Stromal cell of bone marrow (primary cell): ENCODE results near the gene PSMB11.
"Not testable (repeated sequence)": the region's sequence is repeated elsewhere in the genome, so short reads cannot be mapped to it uniquely, and the experiment has no call there.

Experiments used
- DNase-seq: peaks from one replicate; pipeline ENCODE4 v3.0.0-alpha.2; 2012; ENCODE audit warnings: low read depth

Gene PSMB11

GRCh38 chr14:23013749-23014054 is 28.3 kb upstream of the PSMB11 start:
- DNase-seq: not testable (repeated sequence)

- no peak for DNase-seq
These were observed 26.4 kb upstream of the PSMB11 start for GRCh38 chr14:23015618-23016017.

DNA sequence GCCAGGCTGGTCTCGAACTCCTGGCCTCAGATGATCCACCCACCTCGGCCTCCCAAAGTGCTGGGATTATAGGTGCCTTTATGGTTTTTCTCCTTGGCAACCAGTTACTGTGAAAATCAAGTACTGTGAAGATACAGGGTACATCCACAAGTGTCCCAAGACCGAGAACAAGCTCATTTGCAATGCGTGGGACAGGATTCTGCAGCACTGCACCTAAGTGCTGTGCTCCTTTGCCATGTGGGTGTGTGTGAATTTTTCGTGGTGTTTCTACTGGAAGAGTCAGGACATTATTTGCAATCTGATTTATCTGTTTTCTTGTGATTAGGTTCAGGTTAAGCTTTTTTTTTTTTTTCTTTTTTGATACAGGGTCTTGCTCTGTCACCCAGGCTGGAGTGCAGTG is 24.9 kb upstream of the PSMB11 start:
- DNase-seq: no peak

- no peak for DNase-seq
These were observed 23.9 kb upstream of the PSMB11 start for GRCh38 chr14:23018107-23018506.

- DNase-seq: no peak
These were observed 21.6 kb upstream of the PSMB11 start for GRCh38 chr14:23020143-23021128.

DNA sequence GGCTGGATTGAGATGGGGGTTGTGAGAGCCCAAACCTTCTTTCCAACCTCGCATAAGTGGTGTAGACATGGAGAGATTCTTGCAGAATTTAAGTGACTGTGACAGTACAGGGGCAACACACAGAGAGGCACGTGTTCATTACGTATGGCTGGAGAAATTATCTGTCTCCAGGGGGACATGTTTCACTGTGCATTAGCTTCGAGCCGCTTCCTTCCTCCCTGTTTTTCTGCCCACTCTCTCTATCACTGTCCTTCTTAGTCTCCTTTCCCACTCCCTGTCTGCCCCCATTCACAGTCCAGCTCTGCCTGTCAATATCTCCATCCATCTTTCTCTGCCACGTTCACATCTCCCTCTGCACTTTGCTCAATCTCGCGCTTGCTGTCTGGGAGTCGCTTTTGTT is 20.6 kb upstream of the PSMB11 start:
- DNase-seq: no peak

- DNase-seq: no peak
These were observed 20.0 kb upstream of the PSMB11 start for GRCh38 chr14:23021889-23022442.

GRCh38 chr14:23023022-23023794 is 18.8 kb upstream of the PSMB11 start:
- DNase-seq: no peak

DNA sequence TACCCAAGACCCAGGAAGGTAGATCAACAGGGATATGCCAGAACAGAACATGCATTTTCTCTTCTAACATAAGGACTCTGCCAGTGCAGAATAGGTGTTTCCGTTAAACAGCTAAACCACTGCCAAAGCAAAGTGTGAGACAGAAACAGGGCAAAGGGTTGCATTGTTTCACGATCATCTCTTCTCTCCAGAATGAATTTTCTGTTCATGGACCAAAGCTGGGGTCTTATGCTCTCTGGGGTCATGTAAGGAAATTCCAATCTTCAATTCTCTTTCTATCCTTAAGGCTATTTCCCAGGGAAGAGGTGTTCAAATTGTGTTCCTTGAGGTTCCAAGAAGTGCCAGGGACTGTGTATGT is 18.2 kb upstream of the PSMB11 start:
- no peak for DNase-seq

DNA sequence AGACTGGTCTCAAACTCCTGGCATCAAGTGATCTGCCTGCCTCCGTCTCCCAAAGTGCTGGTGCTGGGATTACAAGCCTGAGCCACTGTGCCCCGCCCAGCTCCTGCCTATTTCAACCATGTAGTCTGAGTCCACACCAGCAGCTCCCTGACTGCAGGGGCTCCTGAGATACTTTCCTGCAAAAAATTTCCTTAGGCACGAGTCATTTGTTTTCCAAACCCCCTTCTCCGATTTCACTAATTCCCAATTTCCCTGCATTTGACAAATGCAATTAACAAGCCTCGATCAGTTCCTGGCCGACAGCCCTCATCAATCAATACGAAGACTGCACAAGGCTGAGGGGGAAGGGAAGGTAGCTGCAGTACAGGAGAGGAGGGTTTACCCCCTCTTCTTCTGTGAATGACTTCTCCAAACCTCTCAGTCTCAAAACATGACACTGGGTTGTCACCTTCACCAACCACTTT is 17.4 kb upstream of the PSMB11 start:
- no peak for DNase-seq

DNA sequence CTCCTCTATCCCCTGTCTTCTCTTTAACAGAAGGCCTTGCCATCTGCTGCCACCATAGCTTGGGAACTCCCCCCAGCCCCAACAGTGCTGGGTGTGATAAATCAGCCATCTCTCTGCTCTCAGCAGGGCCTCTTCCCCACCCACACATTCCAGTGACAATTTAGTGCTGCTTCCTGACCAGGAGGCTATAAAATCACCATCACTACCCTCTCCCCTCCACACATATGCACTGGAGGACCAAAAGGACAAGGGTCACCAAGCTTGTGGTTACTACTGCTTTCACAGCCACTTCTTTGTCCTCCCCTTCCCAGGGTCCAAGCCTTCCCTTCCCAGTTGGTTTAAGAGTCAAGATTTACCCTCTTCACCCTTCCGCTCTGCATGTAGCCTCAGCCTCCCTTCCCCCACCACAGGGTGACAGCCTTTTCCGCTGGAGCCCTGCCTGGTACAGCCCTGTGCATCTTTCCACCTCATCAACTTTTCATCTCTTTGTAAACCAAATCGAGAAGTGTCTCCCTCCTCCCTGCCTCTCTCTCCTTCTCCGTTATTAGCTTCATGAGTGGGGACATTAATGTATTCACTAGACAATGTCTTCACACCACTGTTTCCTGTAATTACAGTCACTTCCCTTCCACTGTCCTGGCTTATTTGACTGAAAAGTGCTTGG is 16.7 kb upstream of the PSMB11 start:
- no peak for DNase-seq

- no peak for DNase-seq
These were observed 13.2 kb upstream of the PSMB11 start for GRCh38 chr14:23028799-23029198.

- DNase-seq: no peak
These were observed 11.1 kb upstream of the PSMB11 start for GRCh38 chr14:23030936-23031335.

GRCh38 chr14:23033251-23033727 is 8.7 kb upstream of the PSMB11 start:
- DNase-seq: no peak

- no peak for DNase-seq
These were observed 8.1 kb upstream of the PSMB11 start for GRCh38 chr14:23033801-23034497.

DNA sequence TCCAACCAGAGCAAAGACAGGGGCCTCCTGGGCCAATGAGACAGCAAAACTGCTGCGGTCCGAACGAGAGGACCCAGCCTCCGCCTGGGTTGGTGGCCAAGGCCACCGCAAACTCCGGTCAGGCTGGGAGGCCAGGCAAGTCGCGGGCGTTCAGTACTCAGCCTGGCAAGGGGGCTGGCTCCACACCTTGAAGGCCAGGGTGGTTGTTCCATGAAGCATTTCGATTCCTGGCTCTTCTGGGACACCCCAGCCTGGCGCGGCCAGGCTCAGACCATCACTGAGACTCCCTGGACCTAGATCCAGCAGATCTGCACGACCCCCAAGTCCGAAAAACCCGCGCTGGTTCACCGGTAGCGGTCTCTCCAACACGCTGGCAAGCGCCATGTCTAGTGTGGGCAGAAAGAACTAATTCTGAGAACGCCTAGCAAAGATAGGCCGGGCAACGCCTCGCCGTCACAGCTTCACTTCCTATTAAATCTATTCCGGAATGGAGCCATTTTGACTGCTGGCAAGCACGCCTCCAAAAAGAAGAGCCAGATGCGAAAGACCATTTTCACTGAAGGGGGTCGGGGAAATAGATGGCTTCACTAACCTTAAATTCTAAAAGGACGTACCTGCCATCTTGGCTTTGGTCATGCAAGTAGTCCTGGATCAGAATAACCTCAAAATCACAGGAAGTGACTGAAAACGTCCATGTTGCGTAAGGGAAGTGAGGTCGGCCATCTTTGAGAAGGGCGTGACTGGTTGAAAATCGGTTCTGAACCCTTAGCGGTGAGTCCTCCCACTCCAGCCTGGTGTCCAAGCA is 7.3 kb upstream of the PSMB11 start, which contains the start of gene PSMB5:
Gene PSMB5 (minus strand): TSS at position 403 of the 805 bp plus-strand sequence. CDS start 19 bp downstream, at position 384.
- DNase-seq: peak; percentile 92

GRCh38 chr14:23035303-23036144 is 6.5 kb upstream of the PSMB11 start:
- DNase-seq: no peak

- no peak for DNase-seq
These were observed 1.9 kb upstream of the PSMB11 start for GRCh38 chr14:23040100-23040499.

DNA sequence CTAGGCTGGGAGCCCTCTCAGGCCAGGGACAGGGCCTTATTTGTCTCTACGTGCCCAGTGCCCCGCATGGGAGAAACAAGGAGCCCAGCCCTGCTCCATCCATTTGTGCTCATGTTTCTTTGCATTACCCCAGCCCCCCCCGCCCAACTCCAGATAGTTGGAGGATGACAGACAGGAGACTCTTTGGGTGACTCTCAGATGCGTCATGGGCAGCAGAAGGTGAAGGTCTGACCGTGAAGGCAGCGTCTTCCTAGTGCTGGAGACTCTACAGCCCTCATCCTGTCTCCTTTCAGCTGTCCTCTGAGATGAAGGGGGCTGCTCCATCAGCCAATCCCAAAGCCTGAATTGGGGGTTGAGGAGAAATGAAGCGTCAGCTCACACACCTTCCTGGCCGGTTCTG is 283 bp upstream of the PSMB11 start:
- DNase-seq: no peak

GRCh38 chr14:23043145-23043544 is 1.1 kb downstream of the PSMB11 start:
- DNase-seq: no peak
